NCI-H226 (cell line): Measurements from ENCODE around the gene ELANE.

Source experiments
- DNase-seq: peaks from one replicate; pipeline ENCODE4 v3.0.0-alpha.2; 2015

Gene ELANE

DNA sequence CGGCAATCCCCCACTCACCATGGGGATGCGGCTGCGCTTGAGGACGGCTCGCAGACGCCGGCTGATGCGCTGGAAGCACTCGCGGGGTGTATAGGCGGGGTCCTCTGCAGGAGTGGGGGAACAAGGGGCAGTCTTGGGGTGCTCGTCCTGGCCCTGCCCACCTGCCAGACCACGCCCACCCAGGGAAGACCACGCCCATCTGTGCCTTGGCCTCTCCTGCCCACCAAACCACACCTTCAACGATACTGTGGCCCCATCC, 47.9 kb downstream of the ELANE start:
- DNase-seq = no peak

GRCh38 chr19:900302-901111, 48.4 kb downstream of the ELANE start:
- peak; percentile 68 for DNase-seq

DNA sequence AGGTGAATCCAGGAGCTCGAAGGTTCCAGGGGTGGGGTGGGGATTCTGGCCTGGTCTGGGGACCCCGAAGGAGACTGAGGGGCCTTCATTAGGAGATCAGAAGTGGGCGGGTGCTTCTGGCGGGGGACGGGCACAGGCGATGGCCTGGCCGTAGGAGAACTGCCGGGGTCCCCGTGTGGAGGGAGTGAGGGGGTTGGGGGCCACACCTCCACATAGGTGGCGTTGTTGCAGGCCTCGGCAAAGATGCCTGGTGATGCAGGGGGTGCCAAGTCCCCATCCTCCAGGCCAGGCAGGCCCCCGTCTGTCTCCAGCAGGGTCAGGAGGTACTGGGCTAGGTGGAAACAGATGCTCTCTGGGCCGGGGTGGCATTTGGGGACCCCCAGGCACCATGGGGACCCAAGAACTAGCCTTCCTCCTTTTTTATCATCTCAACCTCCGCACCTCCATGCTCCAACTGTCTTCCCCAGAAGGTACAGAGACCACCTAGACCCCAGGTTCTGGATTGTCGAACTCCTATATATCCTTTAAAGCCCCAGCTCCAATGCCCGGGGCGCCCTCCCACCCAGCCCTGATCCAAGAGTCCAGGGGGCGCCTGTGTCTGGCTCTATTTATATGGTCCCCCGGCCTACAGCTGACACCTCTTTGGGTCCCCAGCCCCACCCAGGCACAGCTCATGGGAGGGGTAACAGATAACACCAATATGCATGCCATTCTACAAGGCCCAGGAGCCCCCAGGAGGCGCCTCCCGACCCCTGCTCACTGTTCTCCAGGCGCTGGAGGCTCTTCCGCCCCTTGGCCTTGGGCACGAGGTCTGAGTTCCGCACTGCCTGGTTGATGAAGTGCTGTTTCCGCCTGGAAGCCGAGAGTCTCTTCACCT, 49.4 kb downstream of the ELANE start:
- no peak for DNase-seq

DNA sequence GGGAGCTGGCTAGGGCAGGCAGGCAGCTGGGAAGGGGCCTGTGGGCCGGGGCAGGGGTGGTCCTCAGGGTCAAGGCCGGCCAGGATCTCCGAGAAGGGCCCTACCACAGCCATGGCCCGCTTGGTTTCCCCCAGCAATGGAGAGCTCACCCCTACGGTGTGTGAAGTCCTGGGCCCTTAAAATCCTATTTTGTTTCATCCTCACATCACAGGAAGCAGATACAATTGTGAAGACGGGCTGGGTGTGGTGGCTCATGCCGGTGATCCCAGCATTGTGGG, 49.9 kb downstream of the ELANE start:
- DNase-seq = no peak

DNA sequence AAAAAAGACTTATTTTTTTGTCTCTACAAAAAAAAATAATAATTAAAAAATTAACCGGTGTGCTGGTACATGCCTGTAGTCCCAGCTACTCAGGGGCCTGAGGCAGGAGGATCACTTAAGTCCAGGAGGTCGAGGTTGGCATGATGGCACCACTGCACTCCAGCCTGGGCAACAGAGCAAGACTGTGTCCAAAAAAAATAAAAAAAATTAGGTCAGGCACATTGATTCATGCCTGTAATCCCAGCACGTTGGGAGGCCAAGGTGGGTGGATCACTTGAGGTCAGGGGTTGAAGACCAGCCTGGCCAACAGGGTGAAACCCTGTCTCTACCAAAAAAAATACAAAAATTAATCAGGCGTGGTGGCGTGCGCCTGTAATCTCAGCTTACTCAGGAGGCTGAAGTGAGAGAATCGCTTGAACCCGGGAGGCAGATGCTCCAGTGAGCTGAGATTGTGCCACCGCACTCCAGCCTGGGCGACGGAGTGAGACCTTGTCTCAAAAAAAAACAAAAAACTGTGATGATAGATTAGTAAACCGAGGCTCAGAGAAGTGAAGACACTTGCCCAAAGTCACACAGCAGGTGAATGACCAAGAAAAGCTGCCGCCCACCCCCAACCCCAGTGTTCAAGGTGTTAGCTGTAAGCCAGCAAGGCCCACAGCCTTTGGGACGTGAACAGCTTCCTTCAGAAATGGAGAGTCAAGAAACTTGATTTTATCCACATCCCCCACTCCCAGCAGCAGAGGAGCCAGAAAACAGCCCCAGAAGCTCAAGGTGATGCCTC, 50.5 kb downstream of the ELANE start:
- no peak for DNase-seq

- no peak for DNase-seq
These were observed 51.2 kb downstream of the ELANE start for GRCh38 chr19:903266-903797.

DNA sequence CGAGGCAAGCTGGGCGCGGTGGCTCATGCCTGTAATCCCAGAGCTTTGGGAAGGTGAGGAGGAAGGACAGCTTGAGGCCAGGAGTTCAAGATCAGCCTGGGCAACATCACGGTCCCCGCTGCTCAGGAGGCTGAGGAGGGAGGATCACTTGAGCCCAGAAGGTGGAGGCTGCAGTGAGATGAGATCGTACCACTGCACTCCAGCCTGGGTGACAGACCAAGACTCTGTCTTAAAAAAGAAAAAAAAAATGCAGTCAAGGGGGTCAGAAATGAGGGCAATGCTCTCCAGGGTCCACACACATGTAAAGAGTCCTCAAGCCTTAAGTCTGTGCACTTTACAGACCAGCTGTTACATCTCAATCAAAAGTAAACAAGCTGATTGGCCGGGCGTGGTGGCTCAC, 52.4 kb downstream of the ELANE start:
- DNase-seq = no peak
